Stimulated activated CD8-positive, alpha-beta memory T cell treated with anti-CD3 and anti-CD28 coated beads, Interleukin-4, amount 100 ng/mL, for 48 hours (primary cell): ENCODE results near the gene CACFD1.
"Not testable (repeated sequence)": the region's sequence is repeated elsewhere in the genome, so short reads cannot be mapped to it uniquely, and the experiment has no call there.

Experiments
- DNase-seq: peaks from one replicate; pipeline ENCODE4 v3.0.0-alpha.2; 2020

Gene CACFD1

GRCh38 chr9:133441571-133441970, 18.2 kb upstream of the CACFD1 start:
- no peak for DNase-seq

GRCh38 chr9:133443248-133443647, 16.5 kb upstream of the CACFD1 start:
- no peak for DNase-seq

- no peak for DNase-seq
Measured at GRCh38 chr9:133443982-133444381, 15.8 kb upstream of the CACFD1 start.

GRCh38 chr9:133445293-133445969, 14.3 kb upstream of the CACFD1 start:
- no peak for DNase-seq

GRCh38 chr9:133448487-133448972, 11.2 kb upstream of the CACFD1 start:
- DNase-seq: no peak

- DNase-seq: no peak
Measured at GRCh38 chr9:133449760-133450159, 10.0 kb upstream of the CACFD1 start.

GRCh38 chr9:133451865-133452264, 7.9 kb upstream of the CACFD1 start:
- not testable (repeated sequence) for DNase-seq

GRCh38 chr9:133452562-133452961, 7.2 kb upstream of the CACFD1 start:
- no peak for DNase-seq

- DNase-seq: no peak
Measured at GRCh38 chr9:133453651-133454050, 6.1 kb upstream of the CACFD1 start.

- no peak for DNase-seq
Measured at GRCh38 chr9:133454325-133454724, 5.5 kb upstream of the CACFD1 start.

- no peak for DNase-seq
Measured at GRCh38 chr9:133454943-133455673, 4.7 kb upstream of the CACFD1 start.

GRCh38 chr9:133455936-133456335, 3.8 kb upstream of the CACFD1 start:
- no peak for DNase-seq

GRCh38 chr9:133456409-133456808, 3.4 kb upstream of the CACFD1 start:
- no peak for DNase-seq

GRCh38 chr9:133457233-133457632, 2.5 kb upstream of the CACFD1 start:
- no peak for DNase-seq

- DNase-seq: no peak
Measured at GRCh38 chr9:133457748-133458147, 2.0 kb upstream of the CACFD1 start.

GRCh38 chr9:133458643-133459312, 1.0 kb upstream of the CACFD1 start:
- DNase-seq: no peak

- DNase-seq: no peak
Measured at GRCh38 chr9:133460405-133461175, 812 bp downstream of the CACFD1 start.

- DNase-seq: no peak
Measured at GRCh38 chr9:133461975-133462374, 2.2 kb downstream of the CACFD1 start.

- DNase-seq: no peak
Measured at GRCh38 chr9:133463234-133463863, 3.6 kb downstream of the CACFD1 start.

- DNase-seq: no peak
Measured at GRCh38 chr9:133463864-133464615, 4.3 kb downstream of the CACFD1 start.

GRCh38 chr9:133464638-133465037, 4.9 kb downstream of the CACFD1 start:
- no peak for DNase-seq

GRCh38 chr9:133465984-133466383, 6.2 kb downstream of the CACFD1 start:
- DNase-seq: no peak
